ENCODE data around the gene FAM25G.

FAM25G gene

DNA sequence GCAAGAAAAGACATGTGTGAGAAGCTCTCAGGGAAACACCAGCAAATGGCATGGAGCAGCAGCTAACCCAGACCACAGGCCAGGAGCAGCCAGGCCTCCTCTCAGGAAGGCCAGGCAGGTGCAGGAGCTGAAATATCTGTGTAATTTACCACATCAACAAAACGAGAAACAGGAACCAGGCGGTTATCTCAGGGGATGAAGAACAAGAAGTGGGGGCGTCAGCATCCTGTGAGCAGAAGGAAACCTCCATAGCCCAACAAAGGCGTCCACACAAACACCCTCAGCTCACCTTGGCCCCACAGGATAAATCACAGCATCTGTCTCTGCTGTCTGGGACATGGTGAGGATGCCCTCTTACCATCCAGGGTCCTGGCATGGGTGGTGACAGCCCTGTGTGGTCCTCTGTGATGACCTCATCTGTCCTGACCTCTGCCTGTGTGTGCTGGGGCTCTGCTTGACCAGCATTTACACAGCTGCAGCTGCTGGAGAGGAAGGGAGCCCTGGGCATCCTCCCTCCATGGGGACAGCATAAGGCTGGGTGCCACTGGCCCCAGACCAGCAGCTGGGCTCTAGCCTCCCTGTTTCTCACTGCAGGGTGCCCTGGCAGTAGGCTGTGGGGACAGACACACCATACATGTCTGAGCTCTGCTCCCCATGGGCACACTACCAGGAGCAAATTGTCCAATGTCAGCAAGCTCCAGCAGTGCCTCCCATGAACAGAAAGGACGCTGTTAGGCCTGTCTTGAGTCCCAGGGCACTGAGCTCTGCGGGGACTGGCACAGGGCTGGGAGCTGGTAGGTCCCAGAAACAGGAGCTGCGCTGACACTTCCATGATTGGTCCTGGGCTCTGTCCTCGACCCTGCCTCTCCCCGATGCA lies 42.2 kb downstream of the FAM25G start:
- TF ChIP-seq, protein P1, sequence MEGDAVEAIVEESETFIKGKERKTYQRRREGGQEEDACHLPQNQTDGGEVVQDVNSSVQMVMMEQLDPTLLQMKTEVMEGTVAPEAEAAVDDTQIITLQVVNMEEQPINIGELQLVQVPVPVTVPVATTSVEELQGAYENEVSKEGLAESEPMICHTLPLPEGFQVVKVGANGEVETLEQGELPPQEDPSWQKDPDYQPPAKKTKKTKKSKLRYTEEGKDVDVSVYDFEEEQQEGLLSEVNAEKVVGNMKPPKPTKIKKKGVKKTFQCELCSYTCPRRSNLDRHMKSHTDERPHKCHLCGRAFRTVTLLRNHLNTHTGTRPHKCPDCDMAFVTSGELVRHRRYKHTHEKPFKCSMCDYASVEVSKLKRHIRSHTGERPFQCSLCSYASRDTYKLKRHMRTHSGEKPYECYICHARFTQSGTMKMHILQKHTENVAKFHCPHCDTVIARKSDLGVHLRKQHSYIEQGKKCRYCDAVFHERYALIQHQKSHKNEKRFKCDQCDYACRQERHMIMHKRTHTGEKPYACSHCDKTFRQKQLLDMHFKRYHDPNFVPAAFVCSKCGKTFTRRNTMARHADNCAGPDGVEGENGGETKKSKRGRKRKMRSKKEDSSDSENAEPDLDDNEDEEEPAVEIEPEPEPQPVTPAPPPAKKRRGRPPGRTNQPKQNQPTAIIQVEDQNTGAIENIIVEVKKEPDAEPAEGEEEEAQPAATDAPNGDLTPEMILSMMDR (IDR thresholded peaks at IDR 0.05; ENCODE audit: low read depth, low read length) = no peak
- no peak for DNase-seq (ENCODE audit: low read depth, low spot score)
- in situ Hi-C loops (cut with HindIII; ENCODE audit: low sequenced_read_pairs) = no loop called here
- no peak overlapping the region for H3K4me3 ChIP-seq (ENCODE audit: low read depth, low read length)

DNA sequence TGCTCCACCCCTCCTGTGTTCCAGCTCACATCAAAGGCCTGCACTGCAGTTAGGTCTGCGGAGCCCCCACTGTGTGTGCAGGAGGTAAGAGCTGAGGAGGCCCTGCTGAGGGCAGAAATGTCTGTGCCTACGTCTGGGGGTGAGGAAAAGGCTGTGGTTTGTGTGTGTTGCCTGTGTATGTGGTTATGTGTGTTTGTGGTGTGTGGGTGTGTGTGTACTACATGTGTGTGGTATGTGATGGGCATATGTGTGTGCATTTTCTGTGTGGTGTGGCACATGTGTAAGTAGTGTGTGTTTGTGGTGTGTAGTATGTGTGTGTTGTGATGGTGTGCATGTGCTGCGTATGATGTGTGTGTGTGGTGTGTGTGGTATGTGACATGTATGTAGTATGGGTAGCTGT lies 43.8 kb downstream of the FAM25G start:
- no peak overlapping the region for H3K4me3 ChIP-seq (ENCODE audit: low read depth, low read length)
- in situ Hi-C loops (cut with HindIII; ENCODE audit: low sequenced_read_pairs) = no loop called here
- TF ChIP-seq, protein P1 (IDR thresholded peaks at IDR 0.05; ENCODE audit: low read depth, low read length) = no peak
- no peak for DNase-seq (ENCODE audit: low read depth, low spot score)

- TF ChIP-seq, protein P1 (IDR thresholded peaks at IDR 0.05; ENCODE audit: low read depth, low read length) = no peak
- in situ Hi-C loops (cut with HindIII; ENCODE audit: low sequenced_read_pairs) = no loop called here
- no peak for DNase-seq (ENCODE audit: low read depth, low spot score)
- no peak overlapping the region for H3K4me3 ChIP-seq (ENCODE audit: low read depth, low read length)
Observed at GRCh38 chr10:47447209-47447608, 44.3 kb downstream of the FAM25G start.

DNA sequence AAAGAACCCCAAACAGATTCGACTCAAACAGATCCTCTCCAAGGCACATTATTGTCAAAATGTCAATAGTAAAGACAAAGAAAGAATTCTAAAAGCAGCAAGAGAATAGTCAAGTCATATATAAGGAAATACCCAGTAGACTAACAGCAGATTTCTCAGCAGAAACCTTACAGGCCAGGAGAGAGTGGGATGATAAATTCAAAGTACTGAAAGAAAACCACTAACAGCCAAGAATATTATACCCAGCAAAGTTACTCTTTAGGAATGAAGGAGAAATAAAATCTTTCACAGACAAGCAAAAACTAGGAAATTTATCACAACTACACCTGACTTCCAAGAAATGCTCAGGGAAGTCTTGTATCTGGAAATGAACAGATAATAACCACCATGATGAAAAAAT lies 45.8 kb downstream of the FAM25G start:
- H3K4me3 ChIP-seq (ENCODE audit: low read depth, low read length) = no peak overlapping the region
- no peak for DNase-seq (ENCODE audit: low read depth, low spot score)
- TF ChIP-seq, protein P1 (IDR thresholded peaks at IDR 0.05; ENCODE audit: low read depth, low read length) = no peak
- in situ Hi-C loops (cut with HindIII; ENCODE audit: low sequenced_read_pairs) = no loop called here

DNA sequence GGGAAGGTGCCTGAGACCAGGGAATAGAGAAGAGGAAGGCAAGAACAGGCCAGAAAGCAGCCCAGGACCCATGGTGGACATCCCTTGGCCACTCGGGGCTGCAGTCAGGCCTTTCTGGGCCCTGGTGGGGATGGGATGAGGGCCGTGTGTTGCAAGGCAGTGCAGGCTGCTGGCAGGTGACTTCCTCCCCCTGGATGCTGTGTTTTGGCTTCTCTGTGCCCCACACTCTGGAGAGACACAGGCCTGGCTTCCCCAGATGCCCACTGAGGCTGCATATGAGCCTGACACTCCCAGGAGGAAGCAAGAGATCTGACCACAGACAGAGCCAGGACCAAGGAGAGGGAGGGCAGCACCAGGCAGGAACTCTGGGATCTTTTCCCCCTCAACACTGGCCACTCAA lies 47.5 kb downstream of the FAM25G start:
- in situ Hi-C loops (cut with HindIII; ENCODE audit: low sequenced_read_pairs) = no loop called here
- no peak for DNase-seq (ENCODE audit: low read depth, low spot score)
- no peak overlapping the region for H3K4me3 ChIP-seq (ENCODE audit: low read depth, low read length)
- TF ChIP-seq, protein P1 (IDR thresholded peaks at IDR 0.05; ENCODE audit: low read depth, low read length) = no peak

GRCh38 chr10:47443145-47443544 lies 48.4 kb downstream of the FAM25G start:
- H3K4me3 ChIP-seq (ENCODE audit: low read depth, low read length) = no peak overlapping the region
- in situ Hi-C loops (cut with HindIII; ENCODE audit: low sequenced_read_pairs) = no loop called here
- DNase-seq (ENCODE audit: low read depth, low spot score) = no peak
- TF ChIP-seq, protein P1 (IDR thresholded peaks at IDR 0.05; ENCODE audit: low read depth, low read length) = no peak
